ENCODE measurements around the gene BLTP1.

The BLTP1 gene

DNA sequence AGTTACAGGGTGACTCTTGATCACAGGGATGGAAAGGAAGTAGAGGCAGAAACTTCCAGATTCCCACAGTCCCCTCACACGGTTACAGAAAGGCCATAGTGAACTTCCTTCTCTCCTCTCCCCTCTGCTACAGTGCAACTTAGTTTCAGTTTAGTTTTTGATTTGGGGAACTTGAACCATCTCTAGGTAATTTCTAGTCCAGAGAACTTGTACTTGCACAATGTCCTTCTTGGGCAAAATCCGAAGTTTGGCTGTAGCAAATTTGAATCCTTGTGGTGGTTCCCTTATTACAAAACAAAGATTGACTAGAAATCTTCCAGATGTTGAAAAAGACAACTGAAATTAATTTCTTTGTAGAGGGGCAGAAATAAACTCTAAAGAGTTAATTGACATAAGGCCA, 1.2 kb upstream of the BLTP1 start:
- peak overlapping the region; percentile 99 for H3K4me3 Mint-ChIP-seq
- H3K9me3 Mint-ChIP-seq, result no peaks in the 10 kb centered on the region
- peaks cover 1% of the 10 kb centered on the region for H3K27me3 Mint-ChIP-seq
- peaks cover 5% of the 10 kb centered on the region for H3K36me3 Mint-ChIP-seq
- peak overlapping the region; percentile 99 for H3K27ac Mint-ChIP-seq
- peaks cover 60% of the 10 kb centered on the region for H3K4me1 Mint-ChIP-seq

DNA sequence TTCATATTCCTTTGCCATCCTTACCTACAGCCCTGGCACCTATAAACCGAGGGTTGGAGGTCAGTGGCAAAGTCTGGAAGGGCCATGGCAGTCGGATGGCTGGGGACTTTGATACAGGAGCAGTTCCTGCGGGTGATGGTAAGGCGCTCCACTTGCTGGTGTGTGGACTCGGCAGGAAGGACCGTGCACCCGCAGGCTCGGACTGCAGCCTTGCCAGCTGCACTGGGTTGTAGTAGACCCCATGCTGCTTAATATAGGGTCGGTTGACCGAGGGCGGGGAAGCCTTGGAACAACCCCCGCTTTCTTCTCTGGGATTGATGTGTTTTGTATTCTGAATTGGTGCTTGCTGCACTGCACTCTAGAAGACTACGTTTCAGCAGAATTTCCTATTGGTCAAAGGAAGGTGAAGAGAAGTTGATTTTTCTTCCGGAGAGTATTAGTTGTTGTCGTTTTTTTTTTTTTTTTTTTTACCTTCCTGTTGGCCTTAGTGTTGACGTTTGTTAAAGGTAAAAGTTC, 638 bp downstream of the BLTP1 start:
- Mint-ChIP-seq H3K4me1 (peaks cover 77% of the 10 kb centered on the region), H3K4me3 (peak overlapping the region; percentile 99), H3K9me3 (no peaks in the 10 kb centered on the region), H3K27me3 (no peaks in the 10 kb centered on the region), H3K27ac (peak overlapping the region; percentile 89), H3K36me3 (peaks cover 17% of the 10 kb centered on the region)

DNA sequence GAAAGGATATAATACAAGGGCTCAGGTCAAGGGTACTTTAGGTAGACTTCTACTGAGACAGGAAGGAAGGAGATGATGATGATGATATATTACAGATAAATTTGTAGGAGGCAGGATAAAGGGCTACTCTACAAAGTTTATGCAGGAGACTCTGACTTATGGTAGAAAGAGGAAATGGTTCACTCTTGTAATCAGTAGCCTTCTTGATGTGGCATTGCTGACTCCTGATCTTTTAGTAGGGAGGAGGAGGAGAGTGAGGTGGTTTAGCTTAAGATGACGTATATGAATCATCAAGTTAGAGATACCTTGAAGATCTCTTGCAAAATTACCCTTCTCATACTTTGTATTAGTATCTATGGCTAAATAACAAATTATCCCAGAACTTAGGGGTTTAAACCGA, 4.7 kb downstream of the BLTP1 start:
- Mint-ChIP-seq H3K36me3 (peaks cover 21% of the 10 kb centered on the region), H3K4me3 (peak overlapping the region; percentile 40), H3K27ac (peak overlapping the region; percentile 53)

DNA sequence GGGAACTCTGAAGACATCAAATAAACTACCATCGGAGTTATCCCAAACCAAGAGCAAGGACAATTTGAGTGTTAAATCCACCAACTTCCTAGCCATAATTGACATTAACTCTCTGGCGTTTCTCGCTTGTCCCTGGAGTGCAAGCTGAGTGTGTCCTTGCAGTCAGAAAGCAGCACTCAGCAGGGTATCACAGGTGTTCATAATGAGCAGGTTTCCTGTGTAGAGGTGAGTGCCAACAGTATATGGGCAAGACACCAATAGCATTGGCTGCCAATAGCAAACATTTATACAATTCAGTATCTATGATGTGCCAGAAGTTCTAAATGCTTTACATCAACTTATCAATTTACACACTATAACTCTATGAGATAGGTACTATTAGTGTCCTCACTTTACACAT, 11.2 kb downstream of the BLTP1 start:
- Mint-ChIP-seq H3K36me3 (peaks cover 7% of the 10 kb centered on the region), H3K27me3 (no peaks in the 10 kb centered on the region), H3K4me3 (no peak overlapping the region), H3K9me3 (no peaks in the 10 kb centered on the region), H3K27ac (no peak overlapping the region), H3K4me1 (peaks cover 62% of the 10 kb centered on the region)

More for the DNA sequence above, 4.7 kb downstream of the BLTP1 start:
- Mint-ChIP-seq H3K4me1 (peaks cover 69% of the 10 kb centered on the region), H3K9me3 (no peaks in the 10 kb centered on the region), H3K27me3 (no peaks in the 10 kb centered on the region)

- Mint-ChIP-seq H3K27me3 (no peaks in the 10 kb centered on the region), H3K27ac (peak overlapping the region; percentile 12), H3K4me3 (no peak overlapping the region), H3K9me3 (no peaks in the 10 kb centered on the region), H3K36me3 (peaks cover 7% of the 10 kb centered on the region), H3K4me1 (peaks cover 62% of the 10 kb centered on the region)
Observed at GRCh38 chr4:122163767-122164166, 11.6 kb downstream of the BLTP1 start.

DNA sequence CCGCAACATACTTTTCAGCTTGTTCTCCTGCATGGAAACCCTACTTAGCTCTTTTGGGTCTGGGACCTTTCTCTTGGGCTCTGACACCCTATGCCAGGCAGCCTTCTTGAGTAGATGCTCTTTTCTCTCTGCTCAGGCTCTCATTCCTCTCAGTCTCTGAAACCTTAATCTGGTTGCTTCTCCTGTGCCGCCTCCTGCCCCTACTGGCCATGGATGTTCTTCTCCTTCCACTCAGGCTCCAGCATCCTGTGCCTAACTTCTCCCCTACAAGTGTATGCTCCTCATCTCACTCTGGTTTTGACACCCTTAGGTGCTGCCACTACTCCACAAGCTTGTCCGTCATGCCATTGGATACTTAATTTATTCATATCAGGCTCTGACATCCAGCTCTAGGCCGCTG, 15.2 kb downstream of the BLTP1 start:
- Mint-ChIP-seq H3K27me3 (no peaks in the 10 kb centered on the region), H3K4me3 (no peak overlapping the region), H3K27ac (no peak overlapping the region), H3K4me1 (peaks cover 54% of the 10 kb centered on the region), H3K36me3 (peaks cover 10% of the 10 kb centered on the region), H3K9me3 (no peaks in the 10 kb centered on the region)

- Mint-ChIP-seq H3K27me3 (no peaks in the 10 kb centered on the region), H3K4me1 (peaks cover 35% of the 10 kb centered on the region), H3K9me3 (no peaks in the 10 kb centered on the region), H3K4me3 (no peak overlapping the region), H3K27ac (peak overlapping the region; percentile 47), H3K36me3 (peaks cover 14% of the 10 kb centered on the region)
Observed at GRCh38 chr4:122170775-122171174, 18.6 kb downstream of the BLTP1 start.

GRCh38 chr4:122171323-122171722, 19.2 kb downstream of the BLTP1 start:
- H3K4me3 Mint-ChIP-seq, result no peak overlapping the region
- no peaks in the 10 kb centered on the region for H3K27me3 Mint-ChIP-seq
- peaks cover 14% of the 10 kb centered on the region for H3K36me3 Mint-ChIP-seq
- H3K27ac Mint-ChIP-seq, result no peak overlapping the region
- peaks cover 35% of the 10 kb centered on the region for H3K4me1 Mint-ChIP-seq
- no peaks in the 10 kb centered on the region for H3K9me3 Mint-ChIP-seq

DNA sequence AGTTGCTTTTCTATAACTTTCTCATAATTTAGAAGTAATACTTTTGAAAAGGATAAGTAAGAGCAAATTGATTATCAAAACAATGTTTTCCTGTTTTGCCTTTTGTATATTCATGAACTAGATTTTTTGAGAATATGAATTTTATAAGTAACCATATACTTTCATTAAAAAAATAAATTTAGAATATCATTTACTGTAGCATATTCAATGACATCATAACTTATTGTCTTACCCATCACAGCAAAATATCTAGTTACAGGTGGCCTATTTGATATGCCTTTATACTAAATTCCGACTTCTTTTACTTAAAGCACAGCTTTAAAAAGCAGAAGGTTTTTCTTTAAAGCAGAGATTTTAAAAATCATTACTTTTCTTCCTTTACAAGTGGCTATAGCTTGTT, 20.1 kb downstream of the BLTP1 start:
- no peak overlapping the region for H3K4me3 Mint-ChIP-seq
- no peak overlapping the region for H3K27ac Mint-ChIP-seq
- H3K27me3 Mint-ChIP-seq, result no peaks in the 10 kb centered on the region
- H3K4me1 Mint-ChIP-seq, result peaks cover 29% of the 10 kb centered on the region
- peaks cover 19% of the 10 kb centered on the region for H3K36me3 Mint-ChIP-seq
- H3K9me3 Mint-ChIP-seq, result no peaks in the 10 kb centered on the region

DNA sequence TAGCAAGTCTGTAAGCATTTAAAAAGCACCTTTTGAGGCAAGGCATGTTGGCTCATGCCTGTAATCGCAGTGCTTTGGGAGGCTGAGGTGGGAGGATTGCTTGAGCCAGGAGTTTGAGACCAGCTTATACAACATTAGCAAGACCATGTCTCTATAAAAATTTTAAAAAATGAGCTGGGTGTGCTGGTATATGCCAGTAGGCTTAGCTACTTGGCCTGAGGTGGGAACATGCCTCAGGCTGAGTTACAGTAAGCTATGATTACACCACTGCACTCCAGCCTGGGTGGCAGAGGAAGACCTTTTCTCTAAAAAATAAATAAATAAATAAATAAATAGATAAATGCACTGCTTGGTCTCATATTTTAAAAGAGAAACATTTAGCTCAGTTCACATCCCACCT, 26.8 kb downstream of the BLTP1 start:
- no peak overlapping the region for H3K4me3 Mint-ChIP-seq
- no peak overlapping the region for H3K27ac Mint-ChIP-seq
- H3K27me3 Mint-ChIP-seq, result no peaks in the 10 kb centered on the region
- H3K9me3 Mint-ChIP-seq, result no peaks in the 10 kb centered on the region
- peaks cover 20% of the 10 kb centered on the region for H3K36me3 Mint-ChIP-seq
- no peaks in the 10 kb centered on the region for H3K4me1 Mint-ChIP-seq

DNA sequence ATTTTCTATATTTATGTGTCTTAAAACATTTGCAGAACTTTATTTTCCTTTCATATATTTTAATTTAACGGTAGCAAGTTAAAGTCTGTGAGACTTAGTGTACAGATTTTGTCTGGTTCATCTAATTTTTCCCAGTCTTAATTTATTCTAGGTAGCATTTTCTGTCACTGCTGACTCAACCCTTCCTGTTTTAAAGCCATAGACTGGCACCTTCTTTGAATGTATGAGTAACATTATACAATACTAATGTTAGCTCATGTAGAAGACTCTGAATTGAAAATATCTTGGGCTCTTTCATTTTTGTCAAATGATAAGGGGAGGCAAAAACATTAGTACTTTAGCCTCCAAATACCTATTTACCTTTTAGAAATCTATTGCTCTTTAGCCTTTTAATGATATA, 43.6 kb downstream of the BLTP1 start:
- peaks cover 22% of the 10 kb centered on the region for H3K36me3 Mint-ChIP-seq

More for the DNA sequence above, 43.6 kb downstream of the BLTP1 start:
- H3K4me1 Mint-ChIP-seq, result peaks cover 14% of the 10 kb centered on the region
- no peak overlapping the region for H3K4me3 Mint-ChIP-seq
- H3K9me3 Mint-ChIP-seq, result no peaks in the 10 kb centered on the region
- no peak overlapping the region for H3K27ac Mint-ChIP-seq
- no peaks in the 10 kb centered on the region for H3K27me3 Mint-ChIP-seq
